HEK293 (cell line): Measurements from ENCODE around the gene CCDC81.

Experiments
- ATF2 ChIP-seq: fragments of 450-650 bp; formaldehyde crosslinking; IDR thresholded peaks from 2 replicates; pipeline ENCODE4 v1.5.1; 2016; ENCODE audit warnings: missing biosample characterization, missing genetic modification characterization, low read depth
- ZNF121 ChIP-seq: fragments of 450-650 bp; formaldehyde crosslinking; IDR thresholded peaks from 2 replicates; pipeline ENCODE4 v1.5.1; 2016; ENCODE audit warnings: missing biosample characterization, missing genetic modification characterization

- TF ChIP-seq ATF2 (tag by site-specific recombination) (no peak), ZNF121 (tag by site-specific recombination) (no peak)
Measured at GRCh38 chr11:86461892-86462291, 87.2 kb downstream of the CCDC81 start.
